H1 (cell line): ENCODE results near the gene TATDN2. TPM values are rescaled to one million over a fixed set of nuclear protein-coding genes. Genes with fewer than 3 reads are reported as not detected.

ENCODE experiments used
- ASH2L ChIP-seq: fragments of 200-600, 300-600 bp; sonication (generic); IDR thresholded peaks from one replicate; pipeline ENCODE4 v1.7.1; 2017; ENCODE audit warnings: low read length
- BCL11A ChIP-seq, 2 experiments: IDR thresholded peaks; one replicate each; pipeline ENCODE4 v1.6.1; 2011; ENCODE audit warnings: low read depth in 2 of 2, low read length in 2 of 2, mild to moderate bottlenecking in 2 of 2
- CHD7 ChIP-seq: fragments of 300-600 bp; sonication (generic); IDR thresholded peaks from 2 replicates; pipeline ENCODE4 v1.7.1; 2012; ENCODE audit warnings: low read length, moderate library complexity, mild to moderate bottlenecking, inconsistent platforms; ENCODE audit not compliant: insufficient replicate concordance
- CREB1 ChIP-seq: IDR thresholded peaks from 2 replicates; pipeline ENCODE4 v1.6.1; 2012; ENCODE audit warnings: inconsistent platforms
- E2F6 ChIP-seq: IDR thresholded peaks from 2 replicates; pipeline ENCODE4 v1.6.1; 2012; ENCODE audit warnings: inconsistent platforms
- EGR1 ChIP-seq: IDR thresholded peaks from 2 replicates; pipeline ENCODE4 v1.6.1; 2011; ENCODE audit warnings: low read depth, low read length, borderline replicate concordance
- KDM1A ChIP-seq: fragments of 200-600, 300-600 bp; sonication (generic); IDR thresholded peaks from 2 replicates; pipeline ENCODE4 v1.7.1; 2016; ENCODE audit warnings: mild to moderate bottlenecking, low read length, borderline replicate concordance
- NANOG ChIP-seq: IDR thresholded peaks from 2 replicates; pipeline ENCODE4 v1.6.1; 2011; ENCODE audit warnings: low read length, low read depth, mild to moderate bottlenecking, inconsistent platforms; ENCODE audit not compliant: insufficient read depth, poor library complexity, severe bottlenecking
- NRF1 ChIP-seq: IDR thresholded peaks from 2 replicates; pipeline ENCODE4 v1.6.1; 2011; ENCODE audit warnings: mild to moderate bottlenecking, low read depth, low read length, improper control_type of control experiment
- SAP30 ChIP-seq: fragments of 300-600 bp; sonication (generic); IDR thresholded peaks from 2 replicates; pipeline ENCODE4 v1.7.1; 2012; ENCODE audit warnings: low read length, moderate library complexity, mild to moderate bottlenecking, inconsistent platforms; ENCODE audit not compliant: insufficient read depth, insufficient replicate concordance
- TAF1 ChIP-seq: IDR thresholded peaks from 2 replicates; pipeline ENCODE4 v1.6.1; 2011; ENCODE audit warnings: mild to moderate bottlenecking, low read depth, low read length
- YY1 ChIP-seq: IDR thresholded peaks from 2 replicates; pipeline ENCODE4 v1.6.1; 2011; ENCODE audit warnings: low read depth, mild to moderate bottlenecking, low read length
- polyA plus RNA-seq, 7 experiments: library from polyadenylated mRNA; depleted of rRNA in 3 of 7; stranded (reverse) in 5 of 7; unstranded in 2 of 7; fragments of >200 nt in 5 of 7; fragments of 200-250 nt in 2 of 7; gene quantifications; 1 replicate in 5 of 7; 2 replicates in 1 of 7; 4 replicates in 1 of 7; pipeline versions ENCODE4 v1.2.1 to v1.2.3, GENCODE V29; 2011 to 2013; ENCODE audit warnings: missing spikeins in 2 of 7, mixed read lengths in 2 of 7
- total RNA-seq: library from RNA; stranded (reverse); fragmentation: NEBNext Ultra II Directional; extraction: Animal tissue kit (Norgen Biotek cat#: 25700); gene quantifications from 2 replicates; pipeline ENCODE4 v1.2.1, GENCODE V29; 2021

The TATDN2 gene
- total and polyA plus RNA-seq, 2 of the 8 experiments (the other 6 are each of a cell fraction or from before 2014, with no cell fraction given) = 12.1 to 34.8 TPM

- TF ChIP-seq CHD7 (no peak), BCL11A (IDR thresholded peaks at IDR 0.05; ENCODE audit: low read depth in 2 of 2, low read length in 2 of 2) (no peak), ASH2L (no peak), TAF1 (no peak), E2F6 (no peak), SAP30 (no peak), EGR1 (no peak), NRF1 (no peak), NANOG (no peak), CREB1 (no peak), YY1 (no peak), KDM1A (no peak)
These were observed 61.5 kb downstream of the TATDN2 start (continued) for GRCh38 chr3:10309736-10310135.
